Fibroblast of lung (primary cell): ENCODE measurements around the gene ACRBP. TPM values are rescaled to one million over a fixed set of nuclear protein-coding genes. Genes with fewer than 3 reads are reported as not detected.

Experiments
- DNase-seq, 2 donors: peaks; one replicate each; pipeline versions ENCODE4 v3.0.0 to v3.0.0-alpha.2; 2010; ENCODE audit warnings: low read depth in 2 of 2
- H2AFZ ChIP-seq: 2 replicates; pipeline ENCODE4 v1.5.1; 2012; ENCODE audit warnings: low read length, control low read depth, inconsistent platforms
- H3K27ac ChIP-seq: 2 replicates; pipeline ENCODE4 v1.5.1; 2011; ENCODE audit warnings: low read length, control low read depth; ENCODE audit not compliant: insufficient read depth
- H3K27me3 ChIP-seq: 2 replicates; pipeline ENCODE4 v1.5.1; 2011; ENCODE audit warnings: mild to moderate bottlenecking, low read length; ENCODE audit not compliant: control insufficient read depth, insufficient read depth
- H3K36me3 ChIP-seq: 2 replicates; pipeline ENCODE4 v1.5.1; 2011; ENCODE audit warnings: low read length; ENCODE audit not compliant: control insufficient read depth, insufficient read depth
- H3K4me1 ChIP-seq: 2 replicates; pipeline ENCODE4 v1.5.1; 2011; ENCODE audit warnings: low read length; ENCODE audit not compliant: control insufficient read depth, insufficient read depth; ENCODE audit errors: extremely low read depth
- H3K4me2 ChIP-seq: 2 replicates; pipeline ENCODE4 v1.5.1; 2011; ENCODE audit warnings: low read length, control low read depth; ENCODE audit not compliant: insufficient read depth; ENCODE audit errors: extremely low read depth
- H3K4me3 ChIP-seq, 4 experiments: fragments of 200-600 bp in 1 of 4; sonication (generic) in 1 of 4; replicated peaks in 1 of 4; 2 replicates each; pipeline ENCODE4 v1.5.1; 2011 to 2016; ENCODE audit warnings: low read length in 4 of 4, low read depth in 3 of 4, mild to moderate bottlenecking in 3 of 4, control low read depth in 2 of 4, inconsistent platforms in 1 of 4, mixed read lengths in 1 of 4; ENCODE audit not compliant: insufficient read depth in 1 of 4; ENCODE audit errors: control extremely low read depth in 1 of 4
- H3K79me2 ChIP-seq: 2 replicates; pipeline ENCODE4 v1.5.1; 2012; ENCODE audit warnings: mild to moderate bottlenecking, low read length, inconsistent platforms; ENCODE audit not compliant: control insufficient read depth, insufficient read depth
- H3K9ac ChIP-seq: 2 replicates; pipeline ENCODE4 v1.5.1; 2011; ENCODE audit warnings: mild to moderate bottlenecking, low read length, control low read depth; ENCODE audit not compliant: insufficient read depth
- H3K9me3 ChIP-seq: 2 replicates; pipeline ENCODE4 v1.5.1; 2012; ENCODE audit warnings: low read depth, low read length; ENCODE audit not compliant: control insufficient read depth, insufficient read depth
- H4K20me1 ChIP-seq: 2 replicates; pipeline ENCODE4 v1.5.1; 2011; ENCODE audit warnings: low read length; ENCODE audit not compliant: control insufficient read depth, insufficient read depth; ENCODE audit errors: extremely low read depth
- CTCF ChIP-seq, 2 donors: IDR thresholded peaks in 1 of 2; conservative IDR thresholded peaks in 1 of 2; 1 replicate in 1 of 2; 2 replicates in 1 of 2; pipeline ENCODE4 v1.5.1; 2011 to 2012; ENCODE audit warnings: low read length in 2 of 2, control low read depth in 1 of 2, inconsistent platforms in 1 of 2, low read depth in 1 of 2, mild to moderate bottlenecking in 1 of 2
- EZH2 ChIP-seq: IDR thresholded peaks from 2 replicates; pipeline ENCODE4 v1.5.1; 2012; ENCODE audit warnings: low read length, control low read depth, mild to moderate bottlenecking; ENCODE audit errors: missing control alignments
- polyA plus RNA-seq, 2 donors: library from polyadenylated mRNA; depleted of rRNA in 1 of 2; stranded (reverse) in 1 of 2; unstranded in 1 of 2; fragments of >200 nt; gene quantifications; 2 replicates each; pipeline ENCODE4 v1.2.1, GENCODE V29; 2011 to 2012; ENCODE audit warnings: missing spikeins in 1 of 2
- total RNA-seq: library from RNA; depleted of rRNA; stranded (reverse); fragments of >200 nt; gene quantifications from 2 replicates; pipeline ENCODE4 v1.2.1, GENCODE V29; 2014

The ACRBP gene
- total and polyA plus RNA-seq, 2 donors (not counting 1 experiment from before 2014, with no cell fraction given): 0.33 to 0.50 TPM

DNA sequence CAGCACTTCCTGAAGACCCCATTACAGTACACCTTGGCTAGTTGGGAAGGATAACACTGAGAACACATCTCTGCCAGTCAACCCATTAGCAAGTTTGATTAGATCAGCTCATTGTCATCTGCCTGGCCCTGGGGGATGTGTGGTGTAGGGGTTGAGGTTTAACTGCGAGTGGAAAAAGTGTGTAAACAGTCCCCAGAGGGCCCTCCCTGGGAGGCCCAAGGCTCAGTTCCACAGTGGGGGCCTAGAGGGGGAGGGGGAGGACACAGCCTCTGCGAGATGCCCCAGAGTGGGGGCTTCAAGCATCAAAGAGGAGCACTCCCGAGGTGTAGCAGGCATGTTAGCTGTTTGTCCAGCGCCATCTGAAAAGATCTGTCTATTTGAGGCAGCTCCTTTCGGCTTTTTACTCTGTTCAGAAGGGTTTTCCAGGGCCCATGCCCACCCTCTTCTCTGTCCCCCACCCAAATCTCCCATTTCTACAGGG, 11.8 kb downstream of the ACRBP start:
- no peak overlapping the region for H3K4me2 ChIP-seq
- H3K27me3 ChIP-seq: peaks cover 13% of the 10 kb centered on the region
- no peak overlapping the region for H3K9ac ChIP-seq
- H2AFZ ChIP-seq: no peak overlapping the region
- H4K20me1 ChIP-seq: no peaks in the 10 kb centered on the region
- no peaks in the 10 kb centered on the region for H3K79me2 ChIP-seq
- no peak overlapping the region for H3K4me3 ChIP-seq
- H3K9me3 ChIP-seq: no peaks in the 10 kb centered on the region
- TF ChIP-seq CTCF (conservative IDR thresholded peaks at IDR 0.05 in 1 of 2, IDR thresholded peaks at IDR 0.05 in 1 of 2; ENCODE audit: low read depth in 1 of 2, low read length in 2 of 2) (no peak), EZH2 (no peak)
- no peaks in the 10 kb centered on the region for H3K36me3 ChIP-seq
- no peak overlapping the region for H3K27ac ChIP-seq
- no peak for DNase-seq
- H3K4me1 ChIP-seq: no peaks in the 10 kb centered on the region

- no peak for TF ChIP-seq EZH2
- no peak for TF ChIP-seq CTCF (conservative IDR thresholded peaks at IDR 0.05 in 1 of 2, IDR thresholded peaks at IDR 0.05 in 1 of 2; ENCODE audit: low read depth in 1 of 2, low read length in 2 of 2)
- H3K9ac ChIP-seq: no peak overlapping the region
- H2AFZ ChIP-seq: peak overlapping the region; percentile 35
- no peak for DNase-seq
- no peak overlapping the region for H3K4me2 ChIP-seq
- H3K27me3 ChIP-seq: no peaks in the 10 kb centered on the region
- no peaks in the 10 kb centered on the region for H3K9me3 ChIP-seq
- H3K4me3 ChIP-seq: no peak overlapping the region
- H3K36me3 ChIP-seq: no peaks in the 10 kb centered on the region
- H3K27ac ChIP-seq: no peak overlapping the region
- H4K20me1 ChIP-seq: no peaks in the 10 kb centered on the region
- no peaks in the 10 kb centered on the region for H3K79me2 ChIP-seq
- no peaks in the 10 kb centered on the region for H3K4me1 ChIP-seq
Measured at GRCh38 chr12:6632026-6632983, 14.9 kb downstream of the ACRBP start.

DNA sequence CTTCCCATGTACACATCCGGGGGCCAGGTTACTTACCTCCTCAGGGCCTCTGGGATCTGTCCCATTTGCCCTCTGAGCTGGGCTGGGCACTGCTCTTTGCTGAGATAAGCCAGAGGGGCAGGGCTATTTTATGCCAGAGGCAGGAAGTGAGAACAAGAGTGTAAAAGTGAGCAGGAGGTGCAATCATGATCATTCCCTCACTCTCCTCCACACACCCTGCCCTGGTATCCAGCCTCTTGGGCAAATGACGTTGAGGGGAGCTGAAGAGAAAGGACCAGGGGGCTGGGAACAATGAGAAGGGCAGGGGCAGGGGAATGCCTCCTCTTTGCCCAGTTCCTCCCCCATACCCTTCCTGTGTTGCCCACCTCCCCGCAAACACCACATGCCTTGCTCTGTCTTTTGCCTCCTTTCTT, 15.7 kb downstream of the ACRBP start:
- no peak overlapping the region for H3K27ac ChIP-seq
- H3K9ac ChIP-seq: no peak overlapping the region
- TF ChIP-seq CTCF (conservative IDR thresholded peaks at IDR 0.05 in 1 of 2, IDR thresholded peaks at IDR 0.05 in 1 of 2; ENCODE audit: low read depth in 1 of 2, low read length in 2 of 2): no peak
- TF ChIP-seq EZH2: no peak
- H3K36me3 ChIP-seq: no peaks in the 10 kb centered on the region
- no peaks in the 10 kb centered on the region for H4K20me1 ChIP-seq
- H3K9me3 ChIP-seq: no peaks in the 10 kb centered on the region
- no peak for DNase-seq
- H3K4me3 ChIP-seq: no peak overlapping the region
- no peak overlapping the region for H2AFZ ChIP-seq
- H3K4me2 ChIP-seq: no peak overlapping the region
- H3K27me3 ChIP-seq: no peaks in the 10 kb centered on the region
- no peaks in the 10 kb centered on the region for H3K79me2 ChIP-seq
- H3K4me1 ChIP-seq: no peaks in the 10 kb centered on the region
